GM18873 (cell line): ENCODE measurements around the gene SERPINB11.
"Not testable (repeated sequence)": the region's sequence is repeated elsewhere in the genome, so short reads cannot be mapped to it uniquely, and the experiment has no call there.

Experiments
- ATAC-seq: cut with Tn5 transposase; IDR thresholded peaks from one replicate; pipeline ENCODE4 v1.9.1; 2021; ENCODE audit warnings: mild to moderate bottlenecking, moderate library complexity, moderate number of reproducible peaks; ENCODE audit not compliant: unreplicated experiment, low FRiP score

The SERPINB11 gene

DNA sequence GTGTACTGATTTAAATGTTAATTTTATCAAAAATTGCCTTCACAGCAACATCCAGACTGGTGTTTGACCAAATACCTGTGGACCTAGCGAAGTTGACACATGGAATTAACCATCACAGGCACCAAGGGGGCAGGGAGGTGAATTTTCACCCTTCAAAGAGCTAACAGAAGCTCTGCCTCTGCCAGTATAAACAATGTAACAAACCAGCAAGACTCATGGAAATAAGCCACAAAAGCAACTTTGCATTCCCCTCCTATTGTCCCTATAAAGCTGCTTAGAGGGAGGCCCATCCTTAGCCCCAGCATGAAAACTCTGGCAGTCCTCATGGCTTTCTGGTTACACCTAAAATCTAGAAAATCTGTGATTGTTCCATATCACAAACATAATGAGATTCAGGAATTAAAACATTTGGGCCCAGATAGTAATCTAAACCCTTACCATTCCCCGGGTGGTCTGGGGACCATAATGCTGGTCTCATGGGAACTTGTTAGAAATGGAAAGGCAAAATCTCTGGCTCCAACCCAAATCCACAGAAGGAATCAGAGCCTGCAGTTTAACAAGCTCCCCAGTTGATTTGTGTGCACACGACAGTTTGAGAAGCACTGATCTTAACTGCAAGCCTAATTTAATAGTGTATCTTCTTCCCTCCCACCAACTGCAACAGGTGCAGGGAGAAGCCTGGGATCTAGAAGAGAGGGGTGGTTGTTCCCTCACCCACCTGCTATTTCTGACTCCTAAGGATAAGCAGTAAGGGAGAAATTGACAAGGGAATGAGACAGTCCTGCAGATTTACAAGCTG lies 23.1 kb downstream of the SERPINB11 start:
- no peak for ATAC-seq

DNA sequence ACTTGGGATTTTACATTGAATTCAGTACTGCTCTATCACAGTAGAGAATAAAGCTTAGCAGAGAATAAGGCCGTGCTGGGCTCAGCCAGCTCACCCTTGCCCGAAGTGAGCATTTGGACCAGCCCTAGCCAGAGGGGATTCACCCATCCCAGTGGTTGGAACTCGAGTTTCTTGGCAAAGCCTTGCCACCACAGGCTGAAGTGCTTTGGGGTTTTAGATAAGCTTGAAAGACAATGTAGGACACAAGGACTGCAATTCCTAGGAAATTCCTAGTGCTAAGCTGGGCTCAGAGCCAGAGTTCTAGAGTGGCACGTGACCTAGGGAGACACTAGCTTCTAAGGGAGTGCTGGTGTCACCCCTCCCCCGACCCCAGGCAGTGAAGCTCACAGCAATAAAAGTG lies 28.0 kb downstream of the SERPINB11 start:
- no peak for ATAC-seq

DNA sequence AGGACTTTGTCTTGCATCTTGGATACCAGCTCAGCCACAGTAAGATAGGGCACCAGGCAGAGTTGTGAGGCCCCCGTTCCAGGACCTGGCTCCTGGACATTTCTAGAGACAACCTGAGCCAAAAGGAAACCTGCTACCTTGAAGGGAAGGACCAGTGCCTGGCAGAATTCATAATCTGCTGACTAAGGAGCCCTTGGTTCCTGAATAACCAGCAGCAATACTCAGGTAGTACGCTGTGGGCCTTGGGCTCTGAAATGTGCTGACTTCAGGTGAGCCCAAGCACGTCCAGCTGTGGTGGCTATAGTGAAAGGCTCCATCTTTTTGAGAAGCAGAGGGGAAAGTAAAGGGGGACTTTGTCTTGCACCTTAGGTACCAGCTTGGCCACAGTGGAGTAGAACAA lies 28.5 kb downstream of the SERPINB11 start:
- ATAC-seq: no peak

DNA sequence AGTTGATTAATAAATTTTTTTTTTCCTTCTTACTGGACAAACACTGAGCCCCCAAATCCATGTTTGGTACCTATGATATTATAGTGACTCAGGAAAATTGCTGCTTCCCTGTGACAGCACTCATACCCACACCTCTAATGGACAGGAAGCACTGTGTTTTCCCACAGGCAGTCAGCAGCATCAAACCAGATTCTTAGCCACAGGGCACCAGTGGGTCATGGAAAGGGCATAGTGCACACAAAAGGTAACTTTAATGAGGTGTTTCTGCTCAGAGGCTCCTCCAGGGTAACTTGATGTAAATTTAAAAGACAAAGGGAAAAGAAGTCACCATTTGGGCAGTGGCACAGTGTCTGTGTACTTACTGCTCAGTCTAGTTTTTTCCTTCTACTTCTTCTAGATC lies 34.1 kb downstream of the SERPINB11 start:
- ATAC-seq: no peak

DNA sequence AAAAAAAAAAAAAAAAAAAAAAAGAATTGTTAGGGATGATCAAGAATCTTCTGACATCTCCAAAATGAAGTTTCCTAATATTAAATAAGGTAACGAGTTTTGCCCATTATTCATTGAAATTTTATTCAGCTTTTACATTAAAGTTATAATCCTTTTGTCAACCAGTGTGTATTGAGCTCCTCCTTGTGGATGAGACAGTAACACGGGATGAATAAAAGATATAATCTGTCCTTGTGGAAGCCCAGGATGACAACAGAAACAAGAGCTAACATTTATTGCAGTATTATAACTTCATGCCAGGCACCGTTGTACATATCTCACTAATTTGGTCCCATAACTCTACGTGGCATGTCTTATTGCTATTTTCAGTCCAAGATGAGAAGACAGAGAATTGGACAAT lies 39.0 kb downstream of the SERPINB11 start:
- no peak for ATAC-seq

DNA sequence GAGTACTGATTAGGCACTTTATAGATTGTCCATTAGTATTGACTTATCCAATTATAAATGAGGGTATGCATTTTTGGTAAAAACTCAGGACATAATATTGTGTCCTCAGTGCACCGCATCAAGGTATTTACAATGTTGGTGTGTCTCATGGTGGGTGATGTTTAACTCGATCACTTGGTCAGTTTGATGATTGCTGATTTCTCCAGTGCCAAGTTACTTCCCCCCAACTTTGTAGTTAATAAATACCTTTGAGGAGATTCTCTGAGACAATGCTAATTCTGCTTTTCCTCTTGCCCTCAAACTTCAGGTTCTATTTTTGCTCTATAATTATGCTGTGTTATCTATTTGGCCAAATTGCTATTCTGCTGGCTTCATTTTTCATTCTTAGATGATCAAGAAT lies 44.2 kb downstream of the SERPINB11 start:
- ATAC-seq: no peak

DNA sequence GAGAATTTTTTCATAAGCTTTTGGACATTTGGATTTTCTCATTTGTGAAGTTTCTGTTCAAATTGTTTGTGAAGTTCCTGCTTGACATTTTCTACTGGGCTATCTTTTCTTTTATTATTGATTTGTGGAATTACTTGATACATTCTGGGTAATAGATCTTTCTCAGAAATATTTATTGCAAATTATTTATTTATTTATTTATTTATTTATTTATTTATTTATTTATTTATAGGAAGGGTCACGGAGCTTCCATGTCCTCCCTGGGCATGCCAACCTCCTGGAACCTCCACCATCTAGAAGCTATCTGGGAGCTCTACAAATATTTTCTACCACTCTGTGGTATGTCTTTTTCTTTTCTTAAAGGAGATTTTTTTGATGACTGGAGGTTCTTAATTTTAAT lies 46.7 kb downstream of the SERPINB11 start:
- ATAC-seq: no peak

DNA sequence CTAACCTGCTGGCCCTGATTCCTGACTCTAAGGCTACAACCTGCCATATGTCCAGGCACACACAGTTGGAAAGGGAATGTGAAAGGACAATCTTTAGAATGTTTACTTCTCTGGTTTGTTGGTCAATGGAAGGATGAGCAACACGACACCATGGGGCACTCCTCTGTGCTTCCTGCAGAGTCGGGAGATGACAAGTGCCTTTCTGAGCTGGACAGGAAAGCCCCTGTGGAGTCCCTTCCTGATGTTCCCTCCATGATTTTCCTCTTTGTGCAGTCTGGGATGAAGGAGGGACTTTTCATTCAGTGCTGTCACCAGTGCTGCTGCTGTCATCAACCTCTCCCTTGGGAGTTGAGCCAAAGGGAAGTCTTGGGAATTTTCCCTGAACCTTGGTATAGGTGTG lies 49.9 kb downstream of the SERPINB11 start:
- ATAC-seq: no peak

DNA sequence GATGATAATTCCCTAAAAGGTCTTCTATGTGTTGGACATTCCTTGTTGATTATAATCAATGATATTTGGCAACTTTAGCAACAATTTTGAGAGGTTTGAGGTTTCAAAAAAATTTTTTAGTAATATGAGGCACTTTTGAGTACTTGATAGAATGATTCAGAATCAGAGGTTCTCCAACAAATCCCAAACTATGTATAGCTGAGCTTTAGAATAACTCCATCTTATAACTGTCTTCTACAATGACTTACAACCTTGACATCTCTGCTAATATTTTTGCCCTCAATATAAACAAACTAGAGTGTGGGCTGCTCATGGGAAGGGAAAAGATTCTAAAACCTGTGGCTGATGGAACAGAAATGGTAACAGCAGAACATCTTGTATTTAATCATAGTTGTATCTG lies 50.9 kb downstream of the SERPINB11 start:
- ATAC-seq: no peak

DNA sequence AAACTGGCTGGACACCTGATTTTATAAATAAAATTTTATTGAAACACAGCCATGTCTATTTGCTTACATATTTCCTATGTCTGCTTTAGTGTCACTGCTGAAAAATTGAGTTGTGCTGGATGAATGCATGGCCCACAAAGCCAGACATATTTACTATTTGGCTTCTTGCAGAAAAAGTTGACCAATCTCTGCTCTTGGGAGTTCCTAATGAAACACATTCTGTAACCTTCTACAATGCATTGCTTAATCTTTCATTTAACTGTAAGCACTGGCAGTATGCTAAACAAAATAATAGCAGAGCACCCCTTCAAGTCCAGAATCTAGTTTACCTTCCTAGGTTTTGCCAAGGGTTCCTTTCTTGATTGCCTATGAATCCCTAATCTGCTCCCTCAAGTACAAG lies 54.8 kb downstream of the SERPINB11 start:
- ATAC-seq: no peak

DNA sequence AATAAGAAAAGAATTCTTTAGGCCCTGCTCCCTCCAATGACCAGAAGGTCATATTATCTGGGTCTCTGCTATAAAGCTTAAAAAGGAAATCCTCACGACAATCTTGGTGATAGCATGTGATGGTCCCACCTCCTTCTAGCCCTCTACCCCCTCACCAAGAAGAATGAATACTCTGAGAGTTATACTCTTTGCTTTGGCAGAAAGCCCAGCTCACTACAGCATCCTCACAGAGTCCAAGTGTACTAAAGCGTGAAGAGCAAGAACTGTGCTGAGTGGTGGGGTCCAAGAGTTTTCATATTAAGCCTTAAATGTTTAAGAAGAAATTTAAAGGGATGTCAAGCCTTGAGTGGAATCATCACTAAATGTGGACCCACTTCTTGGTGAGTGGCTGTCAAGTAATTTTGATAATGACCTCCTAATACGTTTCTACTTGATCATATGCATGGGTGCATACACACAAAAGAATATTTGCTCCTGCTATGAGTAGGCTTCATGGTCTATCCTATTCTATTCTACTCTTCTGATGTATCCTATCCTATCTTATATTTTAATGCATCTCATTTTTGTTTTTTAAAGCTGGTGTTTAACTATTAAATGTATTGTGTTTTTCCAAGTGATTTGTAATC lies 56.0 kb downstream of the SERPINB11 start:
- no peak for ATAC-seq

DNA sequence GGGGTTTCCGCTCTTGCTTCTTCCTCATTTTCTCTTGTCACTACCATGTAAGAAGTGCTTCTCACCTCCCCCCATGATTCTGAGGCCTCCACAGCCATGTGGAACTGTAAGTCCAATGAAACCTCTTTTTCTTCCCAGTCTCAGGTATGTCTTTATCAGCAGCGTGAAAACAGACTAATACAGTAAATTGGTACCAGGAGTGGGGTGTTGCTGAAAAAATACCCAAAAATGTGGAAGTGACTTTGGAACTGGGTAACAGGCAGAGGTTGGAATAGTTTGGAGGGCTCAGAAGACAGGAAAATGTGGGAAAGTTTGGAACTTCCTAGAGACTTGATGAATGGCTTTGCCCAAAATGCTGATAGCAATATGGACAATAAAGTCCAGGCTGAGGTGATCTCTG lies 57.0 kb downstream of the SERPINB11 start:
- ATAC-seq: not testable (repeated sequence)

DNA sequence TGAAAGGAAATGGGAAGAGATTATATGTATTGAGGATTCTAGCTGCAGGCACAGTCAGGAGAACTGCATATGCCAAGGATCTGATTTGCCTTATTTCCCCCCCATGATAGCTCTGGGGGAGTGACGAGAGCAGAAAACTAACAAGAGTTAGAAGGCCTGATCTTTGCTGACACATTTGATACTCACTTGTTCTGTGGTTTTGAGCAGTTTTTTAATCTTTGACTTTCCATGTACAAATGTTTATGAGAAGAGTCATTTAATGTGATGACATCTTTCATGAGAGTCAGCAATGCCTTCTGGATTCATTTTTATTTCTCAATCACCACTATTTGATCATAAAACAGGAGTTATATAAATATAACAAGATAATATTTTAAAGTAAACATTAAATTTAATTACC lies 59.8 kb downstream of the SERPINB11 start:
- ATAC-seq: no peak

DNA sequence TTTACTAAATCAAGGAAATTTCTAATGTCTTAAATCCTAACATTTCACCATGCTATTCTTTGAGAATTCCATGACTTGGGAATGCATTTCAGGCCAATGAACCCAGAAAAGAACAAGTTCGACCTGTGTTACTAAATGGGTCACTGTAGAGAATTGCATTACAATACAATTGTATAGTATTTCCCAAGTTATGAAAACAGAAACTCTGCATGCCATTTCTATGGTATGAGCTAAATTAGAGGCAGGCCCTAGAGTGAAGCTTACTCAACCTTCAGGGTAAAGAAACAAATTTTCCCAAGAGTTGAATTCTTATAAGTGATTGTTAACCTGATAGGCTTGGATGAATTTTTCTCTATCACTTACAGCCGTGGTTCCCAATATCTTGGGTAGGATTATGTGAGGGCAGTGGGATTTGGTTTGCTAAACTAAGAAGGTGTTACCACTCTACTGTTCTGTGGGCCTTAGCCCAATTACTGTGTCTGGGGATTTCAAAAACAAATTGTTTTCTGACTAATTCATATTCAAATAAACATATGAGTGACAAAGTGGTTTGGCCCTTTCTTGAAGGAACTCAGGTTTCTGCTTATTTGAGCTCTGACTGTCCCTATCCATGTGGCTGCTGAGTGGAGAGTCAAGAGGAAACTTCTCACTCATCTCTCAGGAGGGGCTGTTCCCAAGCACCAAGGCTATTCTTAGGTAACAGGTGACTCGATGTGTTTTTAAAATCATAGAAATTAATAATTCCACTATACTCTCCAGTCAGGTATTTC lies 61.3 kb downstream of the SERPINB11 start:
- no peak for ATAC-seq

DNA sequence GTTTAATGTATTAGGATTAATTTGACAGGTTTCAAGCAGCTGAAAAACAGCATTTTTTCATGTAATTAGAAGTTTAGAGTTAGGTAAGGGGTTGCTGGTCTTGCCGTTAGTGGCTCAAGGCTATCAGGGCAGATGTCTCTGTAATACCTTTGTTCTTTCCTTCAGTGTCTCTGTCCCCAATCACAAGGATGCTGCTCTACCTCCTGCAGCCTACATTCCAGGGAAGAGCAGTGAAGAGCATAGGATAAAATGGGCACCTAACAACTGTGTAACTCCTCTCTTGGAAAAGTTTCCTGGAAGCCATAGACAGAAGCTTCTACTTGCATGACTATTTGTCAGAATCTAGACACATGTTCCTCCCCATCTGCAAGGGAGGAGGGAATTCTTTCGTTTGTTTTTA lies 63.1 kb downstream of the SERPINB11 start:
- ATAC-seq: no peak
